ENCODE measurements around the gene PRAF2. TPM values are rescaled to one million over a fixed set of nuclear protein-coding genes. Genes with fewer than 3 reads are reported as not detected.
A peak's percentile ranks its signal among the peaks of the same experiment; 100 is the strongest.

PRAF2 gene
- total and polyA plus RNA-seq, 9 of the 15 experiments (the other 6 are each of a cell fraction or from before 2014, with no cell fraction given), result 0.24 to 5.7 (median 2.0) TPM

DNA sequence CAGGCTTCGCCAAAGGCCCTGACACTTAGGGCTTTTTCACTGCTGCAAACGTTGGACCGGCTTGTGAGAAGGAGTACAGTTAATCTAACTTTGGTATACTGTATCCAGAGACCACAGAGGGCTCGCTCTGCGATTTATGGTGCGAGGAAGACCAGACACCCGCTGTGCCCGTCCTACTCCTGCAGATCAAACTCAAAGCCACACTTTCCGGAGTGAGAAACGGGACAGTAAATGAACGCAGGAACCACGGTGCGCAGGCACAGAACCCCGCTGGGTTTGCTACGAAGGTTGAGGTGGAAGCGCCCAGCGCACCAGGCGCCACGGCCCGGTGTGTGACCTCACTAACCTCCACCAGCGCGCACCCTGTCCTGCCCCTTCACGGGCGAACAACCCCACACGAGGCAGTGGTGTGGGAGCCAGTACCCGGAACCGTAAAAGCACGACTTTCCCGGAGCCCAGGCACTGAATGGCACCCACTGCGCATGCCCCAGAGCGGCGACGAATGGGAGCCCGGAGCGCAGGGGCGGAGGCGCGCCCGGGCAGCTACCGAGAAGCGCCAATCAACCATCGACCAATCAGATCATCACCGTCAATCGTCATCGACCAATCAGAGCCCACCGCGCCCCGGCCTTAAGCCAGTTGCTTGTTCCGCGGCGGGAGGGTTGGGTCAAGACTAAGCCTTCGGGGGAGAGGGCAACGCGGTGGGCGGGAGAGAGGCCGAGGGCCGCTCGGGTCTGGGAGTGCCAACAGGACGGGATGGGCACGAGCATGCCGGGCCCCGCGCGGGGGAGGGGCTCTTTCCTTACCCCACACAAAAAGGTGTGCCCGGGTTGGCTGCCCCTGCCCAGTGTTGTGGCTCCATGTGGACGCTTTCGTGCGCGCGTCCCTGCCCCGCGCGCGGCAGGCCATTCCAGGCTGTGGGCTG lies 27.2 kb upstream of the PRAF2 start (continued):
- TF ChIP-seq ETV5 (CRISPR knock-in tag; IDR thresholded peaks at IDR 0.05; ENCODE audit: low read depth), result no peak
- TF ChIP-seq PRMT5 (CRISPR knock-in tag; IDR thresholded peaks at IDR 0.05), result no peak
- TF ChIP-seq TAF15 (IDR thresholded peaks at IDR 0.05; ENCODE audit: low read depth, low read length), result no peak
- no peak for TF ChIP-seq ZNF140 (CRISPR knock-in tag; IDR thresholded peaks at IDR 0.05)
- no peak for TF ChIP-seq BCOR (IDR thresholded peaks at IDR 0.05)
- TF ChIP-seq TBP (optimal IDR thresholded peaks at IDR 0.05; ENCODE audit: low read depth, low read length), result peak; percentile 77
- TF ChIP-seq NR2C1 (IDR thresholded peaks at IDR 0.05), result no peak
- no peak for TF ChIP-seq NR2C1 (tag; IDR thresholded peaks at IDR 0.05)
- TF ChIP-seq CAMTA2 (CRISPR knock-in tag; conservative IDR thresholded peaks at IDR 0.05), result no peak
- TF ChIP-seq SMC3 (conservative IDR thresholded peaks at IDR 0.05; ENCODE audit: insufficient read depth, low read depth, low read length), result no peak
- TF ChIP-seq TAF1 (IDR thresholded peaks at IDR 0.05; ENCODE audit: control insufficient read depth, extremely low read depth, insufficient read depth, low read length, severe bottlenecking), result peak; percentile 83
- no peak for TF ChIP-seq SNIP1 (IDR thresholded peaks at IDR 0.05; ENCODE audit: low read depth)
- no peak for TF ChIP-seq CHD7 (IDR thresholded peaks at IDR 0.05; ENCODE audit: low read depth, low read length)
- TF ChIP-seq MEIS2 (IDR thresholded peaks at IDR 0.05; ENCODE audit: partially characterized antibody), result peak; percentile 87
